AG09309 (cell line): ENCODE results near the gene LTC4S.

ENCODE experiments used
- DNase-seq: peaks from one replicate; pipeline ENCODE4 v3.0.0-alpha.2; 2010; ENCODE audit warnings: low read depth
- H3K4me3 ChIP-seq: 2 replicates; pipeline ENCODE4 v1.5.1; 2011; ENCODE audit warnings: mild to moderate bottlenecking, low read depth, low read length, moderate library complexity; ENCODE audit not compliant: control insufficient read depth
- TF ChIP-seq, protein P1 (sequence below): IDR thresholded peaks from 2 replicates; pipeline ENCODE4 v1.5.1; 2011; ENCODE audit warnings: mild to moderate bottlenecking, low read depth, low read length, inconsistent platforms; ENCODE audit not compliant: insufficient read depth, control insufficient read depth; ENCODE audit errors: missing control alignments

LTC4S gene

DNA sequence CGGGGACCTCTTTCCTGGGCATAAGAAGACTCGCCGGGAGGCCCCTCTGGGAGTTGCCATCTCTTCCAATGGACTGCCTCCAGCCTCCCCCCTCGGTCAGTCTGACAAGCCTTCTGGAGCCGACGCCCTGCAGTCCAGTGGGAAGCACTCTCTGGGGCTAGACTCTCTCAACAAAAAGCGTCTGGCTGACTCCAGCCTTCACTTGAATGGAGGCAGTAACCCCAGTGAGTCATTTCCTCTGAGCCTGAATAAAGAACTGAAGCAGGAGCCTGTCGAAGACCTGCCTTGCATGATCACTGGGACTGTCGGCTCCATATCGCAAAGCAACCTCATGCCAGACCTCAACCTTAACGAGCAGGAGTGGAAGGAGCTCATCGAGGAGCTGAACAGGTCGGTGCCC, 28.4 kb upstream of the LTC4S start:
- TF ChIP-seq, protein P1, sequence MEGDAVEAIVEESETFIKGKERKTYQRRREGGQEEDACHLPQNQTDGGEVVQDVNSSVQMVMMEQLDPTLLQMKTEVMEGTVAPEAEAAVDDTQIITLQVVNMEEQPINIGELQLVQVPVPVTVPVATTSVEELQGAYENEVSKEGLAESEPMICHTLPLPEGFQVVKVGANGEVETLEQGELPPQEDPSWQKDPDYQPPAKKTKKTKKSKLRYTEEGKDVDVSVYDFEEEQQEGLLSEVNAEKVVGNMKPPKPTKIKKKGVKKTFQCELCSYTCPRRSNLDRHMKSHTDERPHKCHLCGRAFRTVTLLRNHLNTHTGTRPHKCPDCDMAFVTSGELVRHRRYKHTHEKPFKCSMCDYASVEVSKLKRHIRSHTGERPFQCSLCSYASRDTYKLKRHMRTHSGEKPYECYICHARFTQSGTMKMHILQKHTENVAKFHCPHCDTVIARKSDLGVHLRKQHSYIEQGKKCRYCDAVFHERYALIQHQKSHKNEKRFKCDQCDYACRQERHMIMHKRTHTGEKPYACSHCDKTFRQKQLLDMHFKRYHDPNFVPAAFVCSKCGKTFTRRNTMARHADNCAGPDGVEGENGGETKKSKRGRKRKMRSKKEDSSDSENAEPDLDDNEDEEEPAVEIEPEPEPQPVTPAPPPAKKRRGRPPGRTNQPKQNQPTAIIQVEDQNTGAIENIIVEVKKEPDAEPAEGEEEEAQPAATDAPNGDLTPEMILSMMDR: no peak
- no peak overlapping the region for H3K4me3 ChIP-seq
- DNase-seq: peak; percentile 63

DNA sequence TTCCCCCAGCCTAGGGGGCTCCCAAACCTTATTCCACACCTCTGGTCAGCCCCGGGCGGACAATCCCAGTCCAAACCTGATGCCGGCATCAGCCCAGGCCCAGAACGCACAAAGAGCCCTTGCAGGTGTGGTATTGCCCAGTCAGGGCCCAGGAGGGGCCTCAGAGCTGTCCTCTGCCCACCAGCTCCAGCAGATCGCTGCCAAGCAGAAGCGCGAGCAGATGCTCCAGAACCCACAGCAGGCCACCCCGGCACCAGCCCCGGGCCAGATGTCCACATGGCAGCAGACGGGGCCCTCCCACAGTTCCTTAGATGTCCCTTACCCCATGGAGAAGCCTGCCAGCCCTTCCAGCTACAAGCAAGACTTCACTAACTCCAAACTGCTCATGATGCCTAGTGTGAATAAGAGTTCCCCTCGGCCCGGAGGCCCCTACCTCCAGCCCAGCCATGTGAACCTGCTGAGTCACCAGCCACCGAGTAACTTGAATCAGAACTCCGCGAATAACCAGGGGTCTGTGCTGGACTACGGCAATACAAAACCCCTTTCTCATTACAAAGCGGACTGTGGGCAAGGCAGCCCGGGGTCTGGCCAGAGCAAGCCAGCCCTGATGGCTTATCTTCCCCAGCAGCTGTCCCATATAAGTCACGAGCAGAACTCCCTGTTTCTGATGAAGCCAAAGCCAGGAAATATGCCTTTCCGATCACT, 27.6 kb upstream of the LTC4S start:
- H3K4me3 ChIP-seq: no peak overlapping the region
- DNase-seq: no peak

DNA sequence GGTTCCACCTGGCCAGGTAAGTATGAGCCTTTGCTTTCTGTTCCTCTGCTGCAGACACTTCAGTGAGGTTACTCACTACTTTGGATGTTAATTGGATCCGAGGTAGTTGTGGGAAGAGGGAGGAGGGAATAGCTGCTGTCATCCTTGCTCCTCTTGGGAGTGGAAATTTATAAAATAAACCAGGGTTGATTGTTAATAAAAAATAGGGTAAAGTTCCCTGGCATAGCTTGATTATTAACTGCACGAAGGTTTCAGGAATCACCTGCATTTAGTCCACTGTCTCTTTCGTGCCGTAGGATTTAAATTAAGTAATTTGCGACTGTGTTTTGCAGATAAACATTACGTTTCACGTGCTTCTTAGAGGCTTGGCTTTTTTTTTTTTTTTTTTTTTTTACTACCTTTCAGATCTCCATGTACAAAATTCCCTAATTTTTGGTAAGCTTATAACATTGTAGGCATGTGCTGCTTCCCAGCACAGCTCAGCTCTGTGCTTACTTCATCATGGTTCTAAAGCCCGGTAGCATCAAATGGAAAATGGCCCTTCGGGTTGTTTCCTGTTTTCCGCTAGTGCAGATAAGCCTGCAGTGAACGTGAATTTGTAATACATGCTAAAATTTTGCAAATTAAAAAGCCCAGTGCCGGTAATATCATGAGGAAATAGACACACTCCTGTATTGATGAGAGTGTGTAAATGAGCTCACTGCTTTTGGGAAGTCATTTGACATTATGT, 26.9 kb upstream of the LTC4S start:
- H3K4me3 ChIP-seq: no peak overlapping the region
- DNase-seq: no peak
- TF ChIP-seq, protein P1: no peak

More for the DNA sequence above, 27.6 kb upstream of the LTC4S start:
- TF ChIP-seq, protein P1: no peak

DNA sequence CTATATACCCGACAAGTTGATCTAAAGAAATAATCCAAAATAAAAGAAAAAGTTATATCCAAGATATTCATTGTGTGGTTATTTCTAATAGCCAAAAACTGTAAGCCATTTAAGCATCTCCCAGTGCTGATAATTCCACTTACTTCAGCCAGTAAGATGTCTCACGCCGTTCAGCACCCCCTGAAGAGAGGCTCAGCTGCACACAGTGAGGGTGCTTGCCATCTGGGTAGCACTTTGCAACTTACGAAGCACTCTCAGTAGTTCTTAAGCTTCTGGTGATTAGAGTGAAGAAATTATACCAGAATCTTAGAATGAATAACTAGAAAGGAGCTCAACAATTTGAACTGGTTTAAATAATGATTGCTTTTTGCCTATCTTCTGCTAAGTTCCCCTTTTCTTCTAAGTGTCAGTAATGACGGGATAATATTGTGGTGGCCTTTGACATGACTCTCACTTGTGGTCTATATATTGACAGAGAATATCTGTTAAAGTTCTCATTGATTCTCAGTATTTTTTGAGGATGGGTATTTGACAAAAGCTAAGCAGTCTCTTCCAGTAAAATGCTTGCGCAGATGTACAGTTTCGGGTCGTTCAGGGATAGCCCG, 26.2 kb upstream of the LTC4S start:
- no peak for DNase-seq
- H3K4me3 ChIP-seq: no peak overlapping the region
- TF ChIP-seq, protein P1: no peak

DNA sequence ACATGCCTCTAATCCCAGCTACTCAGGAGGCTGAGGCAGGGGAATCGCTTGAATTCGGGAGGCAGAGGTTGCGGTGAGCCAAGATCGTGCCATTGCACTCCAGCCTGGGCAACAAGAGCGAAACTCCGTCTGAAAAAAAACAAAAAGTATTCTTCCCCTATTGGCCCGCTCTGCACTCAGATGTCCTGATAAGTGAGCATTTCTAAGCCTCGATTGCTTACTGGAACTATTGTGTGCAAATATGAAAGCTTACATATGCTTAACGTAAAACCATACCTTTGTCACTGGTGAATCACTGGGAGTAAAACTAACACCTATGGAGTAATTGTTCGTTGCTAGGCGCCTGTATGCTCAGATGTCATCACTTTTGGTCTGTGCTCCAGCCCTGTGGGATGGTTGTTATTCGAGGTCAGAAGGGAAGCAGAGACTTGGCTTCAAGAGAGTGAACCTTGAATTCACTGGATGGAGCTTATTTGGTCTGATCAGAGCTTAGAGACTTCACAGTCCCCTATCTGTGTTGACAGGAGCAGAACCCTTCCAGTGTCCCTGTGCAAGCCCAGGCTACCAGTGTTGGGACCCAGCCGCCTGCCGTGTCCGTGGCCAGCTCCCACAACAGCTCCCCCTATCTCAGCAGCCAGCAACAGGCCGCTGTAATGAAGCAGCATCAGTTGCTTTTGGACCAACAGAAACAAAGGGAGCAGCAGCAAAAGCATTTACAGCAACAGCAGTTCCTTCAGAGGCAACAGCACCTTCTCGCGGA, 25.3 kb upstream of the LTC4S start:
- H3K4me3 ChIP-seq: no peak overlapping the region
- DNase-seq: no peak
- TF ChIP-seq, protein P1: peak; percentile 1

DNA sequence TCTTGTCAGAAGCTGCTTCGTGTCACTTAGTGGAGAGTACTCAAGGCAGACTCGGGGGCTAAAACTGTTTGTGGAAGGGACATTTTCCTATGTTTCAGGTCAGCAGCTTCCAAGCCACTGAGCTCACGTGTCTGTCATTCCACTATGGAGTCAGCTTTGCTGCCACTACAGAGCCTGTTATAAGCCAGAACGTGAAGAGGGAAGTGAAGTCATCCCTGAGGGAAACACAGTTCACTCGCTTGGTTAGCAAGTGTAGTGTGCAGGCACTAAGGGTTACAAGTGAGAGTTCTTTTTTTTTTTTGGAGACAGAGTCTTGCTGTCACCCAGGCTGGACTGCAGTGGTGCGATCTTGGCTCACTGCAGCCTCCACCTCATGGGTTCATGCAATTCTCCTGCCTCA, 24.5 kb upstream of the LTC4S start:
- no peak overlapping the region for H3K4me3 ChIP-seq
- no peak for DNase-seq
- TF ChIP-seq, protein P1: no peak
